NCI-H82 treated with DMSO at 0.1 percent for 48 hours (cell line): Measurements from ENCODE around the gene COL6A2.
"Not testable (repeated sequence)": the region's sequence is repeated elsewhere in the genome, so short reads cannot be mapped to it uniquely, and the experiment has no call there.

Source experiments
- DNase-seq: peaks from one replicate; lab custom pipeline; 2025; ENCODE audit not compliant: unreplicated experiment; lab: John Stamatoyannopoulos, UW

The COL6A2 gene

DNA sequence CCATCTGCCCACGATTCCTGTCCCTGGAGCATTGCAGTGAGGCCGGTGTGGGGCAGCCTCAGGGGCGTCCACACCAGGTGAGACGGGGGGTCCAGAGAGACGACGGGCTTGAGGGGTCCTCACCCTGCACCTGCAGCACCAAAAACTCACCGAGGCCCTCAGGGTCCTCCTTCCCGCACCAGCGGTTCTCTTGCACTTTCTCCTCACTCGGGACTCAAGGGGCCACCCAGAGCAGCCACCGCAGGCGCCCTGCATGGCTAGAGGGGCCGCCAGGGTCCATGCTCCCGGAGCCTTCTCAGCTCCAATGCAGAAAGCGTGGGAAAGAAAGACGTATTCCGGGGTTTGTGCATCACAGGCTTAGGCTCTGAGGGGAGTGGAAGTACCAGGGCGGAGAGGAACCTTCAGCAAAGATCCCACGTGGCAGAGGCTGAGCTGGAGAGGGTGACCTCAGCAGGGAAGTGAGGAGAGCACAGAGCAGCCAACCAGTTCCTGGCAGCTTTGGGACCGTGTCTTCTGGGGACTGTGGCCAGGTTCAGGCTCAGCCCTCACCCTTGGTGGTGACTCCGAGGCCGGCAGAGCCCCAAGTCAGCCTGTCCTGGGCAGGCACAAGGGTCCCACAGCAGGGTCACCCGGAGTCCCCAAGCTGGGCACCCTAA lies 19.5 kb upstream of the COL6A2 start:
- no peak for DNase-seq

DNA sequence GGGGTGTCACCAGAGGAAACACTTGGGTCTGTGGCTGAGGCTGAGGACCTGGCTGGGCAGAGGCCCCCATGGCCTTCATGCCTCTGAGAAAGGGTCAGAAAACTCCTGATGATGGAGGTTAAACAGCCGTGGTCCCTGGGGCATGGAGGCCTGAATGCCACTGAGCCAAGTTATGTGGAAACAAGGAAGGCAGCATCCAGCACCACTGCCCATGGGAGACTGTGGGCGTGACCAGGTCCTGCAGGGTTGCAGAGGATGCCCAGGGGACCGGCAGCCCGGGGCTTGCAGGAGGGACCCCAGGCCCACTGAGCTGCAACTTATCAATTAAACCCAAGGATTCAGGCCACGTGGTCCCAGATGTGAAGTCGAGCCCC lies 18.9 kb upstream of the COL6A2 start:
- no peak for DNase-seq

DNA sequence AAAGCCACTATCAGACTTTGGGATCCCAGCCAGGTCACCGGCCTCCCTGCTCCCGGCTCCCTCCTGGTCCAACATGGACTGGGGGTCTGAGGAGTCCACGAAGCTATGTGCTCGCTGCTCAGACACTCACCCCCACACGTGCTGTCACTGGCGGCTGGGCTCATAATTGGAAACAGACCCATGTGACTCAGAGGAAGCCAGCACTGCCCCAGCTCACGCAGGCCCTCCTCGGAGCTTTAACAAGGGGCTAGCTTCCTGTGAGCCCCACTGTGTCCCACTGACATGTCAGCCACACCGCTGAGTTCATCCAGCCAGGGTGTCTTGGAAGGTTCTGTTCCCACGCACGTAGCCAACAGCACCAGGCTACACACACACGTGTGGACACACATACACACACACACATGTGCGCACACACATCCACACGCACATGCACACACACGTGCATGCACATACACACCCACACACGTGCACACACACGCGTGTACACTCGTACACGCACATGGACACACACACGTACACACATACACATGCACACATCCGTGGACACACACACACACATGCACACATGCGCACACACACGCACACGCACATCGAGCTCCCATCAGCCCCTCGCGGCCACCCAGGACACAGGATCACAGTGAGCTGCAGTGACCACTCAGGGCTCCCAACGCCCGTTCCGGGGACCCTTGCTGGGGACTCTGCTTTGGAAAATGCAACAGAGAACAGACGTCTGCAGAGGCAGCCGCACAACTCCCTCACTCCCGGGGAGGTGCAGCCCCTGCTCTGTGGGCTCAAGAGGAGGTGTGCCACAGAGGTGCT lies 18.4 kb upstream of the COL6A2 start:
- no peak for DNase-seq

DNA sequence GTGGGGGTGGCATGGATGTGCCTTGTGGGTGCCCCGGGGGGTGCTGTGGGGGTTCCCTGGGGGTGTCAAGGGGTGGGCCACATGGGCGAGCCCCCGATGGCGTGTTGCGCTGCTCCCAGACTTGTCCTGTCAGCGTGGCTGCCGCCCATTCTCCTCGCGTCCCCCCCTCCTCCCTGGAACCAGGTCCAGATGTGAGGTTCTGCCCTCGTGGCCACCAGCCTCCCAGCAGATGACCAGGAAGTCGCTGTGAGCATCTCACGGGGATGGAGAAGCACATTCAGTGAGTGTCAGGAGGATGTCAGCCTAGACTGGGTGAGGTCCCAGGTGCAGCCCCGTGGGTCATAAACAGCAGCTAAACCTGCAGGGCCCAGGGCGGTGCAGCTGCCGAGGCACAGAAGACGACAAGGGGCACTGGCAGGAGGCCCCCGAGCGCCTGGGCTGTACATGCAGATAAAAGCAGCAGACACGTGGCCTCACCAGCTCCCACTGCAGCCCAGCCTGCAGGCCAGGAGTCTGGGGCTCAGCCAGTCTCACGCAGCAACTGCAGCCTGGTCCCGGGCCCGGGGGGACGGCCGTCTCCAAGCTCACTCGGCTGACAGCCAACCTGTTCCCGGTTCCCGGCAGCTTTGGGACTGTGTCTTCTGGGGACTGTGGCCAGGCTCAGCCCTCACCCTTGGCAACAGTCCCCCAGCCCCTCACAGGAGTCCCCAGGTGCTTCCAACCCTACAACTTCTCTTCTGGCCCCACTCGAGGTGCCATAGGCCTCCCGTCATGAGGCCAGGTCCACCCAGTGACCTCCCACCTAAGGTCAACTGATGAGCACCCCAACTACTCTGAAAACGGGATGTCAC lies 17.5 kb upstream of the COL6A2 start:
- DNase-seq = no peak

DNA sequence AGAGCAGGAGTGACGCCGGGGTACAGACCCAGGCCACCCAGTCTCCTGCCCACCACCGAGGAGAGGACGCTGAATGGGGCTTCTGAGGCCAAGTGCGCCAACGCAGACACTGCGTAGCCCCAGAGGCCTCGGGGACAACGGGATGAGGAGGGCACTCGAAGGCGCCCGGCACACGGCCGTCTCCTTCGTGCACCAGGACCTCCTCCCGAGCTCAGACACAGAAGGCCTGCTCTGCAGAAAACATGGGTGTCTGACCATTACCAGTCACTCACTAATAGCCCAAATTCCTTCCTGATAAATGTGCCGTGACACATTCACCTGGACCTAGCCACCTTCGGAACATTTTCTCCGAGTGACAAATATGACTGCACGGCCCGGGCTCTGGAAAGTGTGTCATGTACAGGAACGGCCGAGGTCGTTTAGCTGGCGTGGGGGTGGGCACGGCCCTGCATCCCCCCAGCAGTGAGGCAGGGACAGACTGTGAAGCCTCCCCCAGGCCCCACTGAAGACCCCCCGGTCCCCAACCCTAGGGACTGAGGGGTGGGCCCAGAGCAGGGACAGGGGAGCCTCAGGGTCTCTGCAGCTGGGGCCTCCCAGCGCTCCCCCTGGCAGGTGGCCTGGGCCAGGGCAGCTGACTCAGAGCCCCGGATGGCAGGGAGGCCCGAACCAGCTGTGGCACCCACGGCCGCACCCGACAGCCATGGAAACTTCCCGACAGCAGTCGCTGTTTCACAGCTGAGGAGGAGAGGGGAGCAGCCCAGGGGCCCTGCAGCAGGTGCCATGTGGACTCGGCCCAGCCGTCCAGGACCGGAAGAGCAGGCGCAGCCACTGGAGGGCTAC lies 16.7 kb upstream of the COL6A2 start:
- DNase-seq = no peak

DNA sequence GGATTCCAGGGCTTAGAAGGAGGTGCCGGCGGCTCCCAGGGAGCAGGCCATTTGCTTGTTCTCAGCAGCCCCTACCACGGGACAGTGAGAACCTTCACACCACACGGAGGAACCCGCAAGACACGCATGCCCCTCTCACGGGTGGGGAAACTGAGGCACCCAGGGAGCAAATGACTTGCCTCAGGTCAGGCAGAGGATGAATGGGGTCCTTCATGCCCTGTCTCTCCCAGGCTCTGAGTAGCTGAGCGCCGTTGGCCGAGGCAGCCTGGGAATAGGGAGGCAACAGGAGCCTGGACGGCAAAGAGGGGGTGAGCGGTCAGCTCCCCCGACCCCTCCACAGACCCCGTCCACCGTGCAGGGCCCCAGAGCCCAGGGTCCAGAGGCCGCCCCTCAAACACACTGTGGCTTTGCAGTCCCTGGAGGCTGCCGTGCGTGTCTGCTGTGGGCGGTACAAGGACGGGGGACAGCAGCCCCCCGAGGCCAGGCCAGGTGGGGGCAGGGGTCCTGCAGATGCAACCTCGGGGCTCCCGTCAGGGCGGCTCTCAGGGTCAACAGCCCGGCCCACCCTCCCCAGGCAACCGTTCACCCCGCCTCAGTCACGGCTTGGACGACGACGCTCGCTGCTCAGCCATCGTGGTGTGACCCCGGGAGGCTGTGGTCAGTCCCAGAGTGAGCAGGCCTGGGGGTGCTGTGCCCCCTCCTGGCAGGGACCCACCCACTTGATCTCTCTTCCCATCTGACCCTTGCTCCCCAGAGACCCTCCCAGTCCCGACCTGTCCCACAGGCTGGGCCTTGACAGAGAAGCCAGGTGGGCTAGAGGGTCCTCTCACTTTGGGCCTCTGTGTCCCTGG lies 15.8 kb upstream of the COL6A2 start:
- DNase-seq = no peak

DNA sequence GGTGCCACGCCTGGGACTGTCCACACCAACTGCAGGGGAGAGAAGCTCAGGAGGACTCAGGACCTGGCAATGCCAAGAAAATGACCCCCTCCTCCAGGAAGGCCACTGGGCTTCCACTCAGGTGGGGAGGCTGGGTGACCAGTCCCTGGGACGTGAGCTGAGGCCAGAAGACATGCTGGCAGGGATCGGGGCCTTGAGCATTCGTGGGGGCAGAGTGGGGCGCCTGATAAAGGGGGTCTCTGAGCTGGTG lies 15.3 kb upstream of the COL6A2 start:
- no peak for DNase-seq

DNA sequence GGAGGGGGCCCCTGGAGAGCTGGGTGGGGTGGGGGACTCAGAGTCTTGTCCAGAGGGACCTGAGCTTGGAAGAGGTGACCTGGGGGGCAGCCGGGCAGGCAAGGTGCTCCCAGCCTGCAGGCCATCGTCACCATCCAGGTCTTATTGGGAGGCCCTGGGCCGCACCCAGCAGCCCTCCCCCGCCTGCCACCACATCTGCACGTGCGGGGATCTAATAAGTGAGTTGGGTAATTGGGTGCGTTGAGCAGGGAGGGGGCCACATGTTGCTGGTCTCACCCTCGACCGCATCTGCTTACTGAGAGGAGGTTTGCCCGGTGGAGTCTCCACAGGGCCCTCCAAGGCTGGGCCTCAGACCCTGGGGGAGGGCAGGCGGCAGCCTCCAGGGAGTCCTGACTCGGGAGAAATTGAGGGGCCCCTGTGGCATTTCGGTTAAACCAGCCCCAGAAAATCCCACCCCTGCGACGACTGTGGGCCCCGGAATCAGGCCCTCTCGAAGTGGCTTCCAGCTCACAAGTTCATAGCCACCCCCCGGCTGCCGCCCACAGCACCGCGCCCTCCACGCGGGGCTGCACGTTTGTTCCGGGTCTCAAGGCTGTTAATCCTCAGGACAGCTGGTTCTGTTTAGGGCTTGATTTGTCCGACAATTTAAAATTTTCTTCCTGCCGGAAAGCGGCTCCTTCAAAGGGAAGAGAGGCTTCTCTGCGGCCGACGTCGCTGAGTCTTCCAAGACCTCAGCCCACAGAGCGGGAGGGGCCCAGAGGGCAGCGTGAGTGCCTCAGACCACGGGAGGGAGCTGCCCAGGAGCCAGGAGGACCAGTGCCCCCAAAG lies 14.7 kb upstream of the COL6A2 start:
- DNase-seq = no peak

DNA sequence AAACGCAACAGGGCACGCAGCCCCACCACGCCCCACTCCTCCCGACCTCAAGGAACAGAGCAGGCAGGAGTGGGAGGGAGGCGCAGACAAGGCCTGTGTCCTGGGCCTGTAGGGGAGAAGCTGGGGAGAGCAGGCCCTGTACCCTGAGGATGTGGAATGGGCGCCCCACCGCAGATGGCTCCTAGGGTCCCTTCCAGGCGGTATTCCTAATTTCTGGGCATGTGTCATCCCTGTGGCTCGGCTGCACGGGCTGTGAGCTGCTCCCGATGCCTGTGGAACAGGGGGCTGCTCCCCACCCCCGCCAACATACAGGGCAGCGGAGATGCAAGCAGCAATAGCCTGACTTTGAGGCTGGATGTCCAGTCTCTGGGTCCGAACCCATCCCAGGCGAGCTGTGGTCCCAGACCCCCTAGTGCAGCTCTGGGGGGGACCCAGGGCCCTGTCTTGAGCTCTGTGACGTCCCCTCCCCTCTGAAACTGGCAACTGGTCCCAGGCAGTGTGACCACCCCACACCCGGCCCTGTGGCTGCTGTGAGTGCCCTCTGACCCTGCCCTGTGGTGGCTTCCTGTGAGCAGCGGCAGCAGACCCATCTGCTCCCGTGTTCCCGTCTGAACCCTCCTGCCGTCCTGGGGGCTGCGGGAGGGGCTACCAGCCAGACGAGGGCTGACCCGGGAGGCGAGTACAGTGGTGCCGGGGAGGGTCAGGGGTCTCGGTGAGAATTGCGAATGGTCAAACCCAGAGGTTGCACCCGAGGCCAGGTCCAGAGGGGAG lies 13.9 kb upstream of the COL6A2 start:
- no peak for DNase-seq

DNA sequence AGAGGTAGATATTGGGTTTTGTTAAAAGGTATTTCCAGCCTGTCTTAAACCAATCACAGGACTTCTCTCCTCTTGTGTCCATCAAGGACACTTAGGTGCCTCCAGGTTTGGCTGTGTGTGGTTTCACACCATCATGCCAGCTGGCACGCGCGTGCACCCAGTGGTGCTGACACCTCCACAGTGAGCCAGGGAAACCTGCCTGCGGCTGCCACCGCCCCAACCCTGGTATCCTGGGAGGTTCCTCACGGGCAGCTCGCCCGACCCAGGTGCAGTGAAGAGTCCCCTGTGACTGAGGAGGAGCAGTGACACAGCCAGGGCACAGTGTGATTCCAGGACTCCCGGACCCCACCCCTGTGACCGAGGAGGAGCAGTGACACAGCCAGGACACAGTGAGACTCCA lies 13.2 kb upstream of the COL6A2 start:
- no peak for DNase-seq

DNA sequence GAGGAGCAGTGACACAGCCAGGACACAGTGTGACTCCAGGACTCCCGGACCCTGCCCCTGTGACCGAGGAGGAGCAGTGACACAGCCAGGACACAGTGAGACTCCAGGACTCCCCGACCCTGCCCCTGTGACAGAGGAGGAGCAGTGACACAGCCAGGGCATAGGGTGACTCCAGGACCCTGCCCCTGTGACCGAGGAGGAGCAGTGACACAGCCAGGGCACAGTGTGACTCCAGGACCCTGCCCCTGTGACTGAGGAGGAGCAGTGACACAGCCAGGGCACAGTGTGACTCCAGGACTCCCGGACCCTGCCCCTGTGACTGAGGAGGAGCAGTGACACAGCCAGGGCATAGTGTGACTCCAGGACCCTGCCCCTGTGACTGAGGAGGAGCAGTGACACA lies 12.7 kb upstream of the COL6A2 start:
- not testable (repeated sequence) for DNase-seq

DNA sequence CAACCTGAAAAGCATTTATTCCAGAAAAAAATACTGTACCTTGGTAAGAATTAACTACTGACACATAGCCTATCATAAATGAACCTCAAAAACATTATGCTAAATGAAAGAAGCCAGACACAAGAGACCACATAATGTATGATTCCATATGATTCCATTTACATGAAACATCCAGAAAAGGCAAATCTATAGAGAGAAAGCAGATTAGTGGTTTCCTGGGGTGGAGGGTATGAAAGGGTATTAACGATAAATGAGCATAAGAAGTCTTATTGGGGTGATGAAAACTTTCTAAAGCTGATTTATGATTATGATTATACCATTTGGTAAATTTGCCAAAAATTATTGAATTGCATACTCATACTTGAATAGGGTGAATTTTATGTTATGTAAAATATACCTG lies 10.3 kb upstream of the COL6A2 start:
- no peak for DNase-seq

DNA sequence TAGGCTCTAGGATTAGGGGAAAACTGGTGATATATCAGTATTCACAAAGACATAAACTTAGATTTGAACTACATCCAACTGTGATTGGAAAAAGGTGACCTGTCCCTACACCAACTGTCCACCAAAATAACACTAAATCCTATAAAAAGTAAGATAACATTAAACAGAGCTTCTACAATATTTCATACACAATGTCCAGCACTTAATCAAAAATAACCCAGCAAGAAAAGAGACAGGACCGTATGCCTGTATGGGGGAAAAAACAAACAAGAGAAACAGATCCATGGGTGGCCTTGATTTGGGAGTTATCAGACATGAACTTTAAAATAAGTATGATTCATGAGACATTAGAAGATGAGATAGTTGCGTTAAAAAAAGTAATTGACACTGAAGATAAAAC lies 9.7 kb upstream of the COL6A2 start:
- DNase-seq = no peak

DNA sequence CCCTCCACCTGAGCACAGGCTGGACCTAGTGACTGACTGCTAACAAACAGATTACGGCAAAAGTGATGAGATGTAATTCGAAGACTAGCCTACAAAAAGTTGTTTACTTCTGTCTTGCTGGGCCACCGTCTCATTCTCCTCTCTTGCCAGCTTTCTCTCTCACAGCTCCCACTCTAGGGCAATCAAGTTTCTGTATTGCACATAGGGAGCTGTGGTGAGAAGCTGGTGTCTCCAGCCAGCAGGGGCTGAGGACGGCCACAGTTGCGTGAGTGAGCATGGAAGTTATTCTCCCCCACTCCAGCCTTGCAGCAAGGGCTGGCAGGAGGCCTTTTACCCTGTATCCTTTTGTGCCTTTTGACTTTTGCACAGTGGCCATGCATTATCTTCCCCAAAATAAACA lies 8.6 kb upstream of the COL6A2 start:
- DNase-seq = no peak

DNA sequence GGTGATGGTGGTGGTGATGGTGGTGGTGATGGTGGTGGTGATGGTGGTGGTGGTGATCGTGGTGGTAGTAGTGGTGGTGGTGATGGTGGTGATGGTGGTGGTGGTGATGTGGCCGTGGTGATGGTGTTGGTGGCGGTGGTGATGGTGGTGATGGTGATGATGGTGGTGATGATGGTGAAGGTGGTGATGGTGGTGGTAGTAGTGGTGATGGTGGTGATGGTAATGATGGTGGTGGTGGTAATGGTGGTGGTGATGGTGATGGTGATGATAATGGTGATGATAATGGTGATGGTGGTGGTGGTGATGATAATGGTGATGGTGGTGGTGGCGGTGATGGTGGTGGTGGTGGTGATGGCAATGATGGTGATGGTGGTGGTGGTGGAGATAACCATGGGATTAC lies 6.8 kb upstream of the COL6A2 start:
- no peak for DNase-seq

DNA sequence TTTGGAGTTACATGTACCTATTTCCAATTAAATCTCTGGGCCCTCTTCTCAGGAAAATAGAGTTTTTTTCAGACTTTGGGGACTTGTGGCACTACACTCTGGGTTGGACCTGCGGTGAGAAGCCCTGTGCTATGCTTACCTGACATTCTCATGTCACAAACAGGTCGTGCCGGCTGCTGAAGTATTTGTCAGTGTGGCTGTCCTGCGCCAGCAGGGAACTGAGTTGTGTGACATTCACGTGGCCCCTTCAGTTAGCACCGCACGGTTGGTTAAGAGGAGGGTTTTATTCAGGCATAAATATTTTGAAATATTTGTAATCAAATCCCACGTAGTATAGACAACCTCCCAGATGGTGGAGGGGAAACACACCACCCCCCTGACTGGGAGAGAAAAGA lies 6.3 kb upstream of the COL6A2 start:
- no peak for DNase-seq

DNA sequence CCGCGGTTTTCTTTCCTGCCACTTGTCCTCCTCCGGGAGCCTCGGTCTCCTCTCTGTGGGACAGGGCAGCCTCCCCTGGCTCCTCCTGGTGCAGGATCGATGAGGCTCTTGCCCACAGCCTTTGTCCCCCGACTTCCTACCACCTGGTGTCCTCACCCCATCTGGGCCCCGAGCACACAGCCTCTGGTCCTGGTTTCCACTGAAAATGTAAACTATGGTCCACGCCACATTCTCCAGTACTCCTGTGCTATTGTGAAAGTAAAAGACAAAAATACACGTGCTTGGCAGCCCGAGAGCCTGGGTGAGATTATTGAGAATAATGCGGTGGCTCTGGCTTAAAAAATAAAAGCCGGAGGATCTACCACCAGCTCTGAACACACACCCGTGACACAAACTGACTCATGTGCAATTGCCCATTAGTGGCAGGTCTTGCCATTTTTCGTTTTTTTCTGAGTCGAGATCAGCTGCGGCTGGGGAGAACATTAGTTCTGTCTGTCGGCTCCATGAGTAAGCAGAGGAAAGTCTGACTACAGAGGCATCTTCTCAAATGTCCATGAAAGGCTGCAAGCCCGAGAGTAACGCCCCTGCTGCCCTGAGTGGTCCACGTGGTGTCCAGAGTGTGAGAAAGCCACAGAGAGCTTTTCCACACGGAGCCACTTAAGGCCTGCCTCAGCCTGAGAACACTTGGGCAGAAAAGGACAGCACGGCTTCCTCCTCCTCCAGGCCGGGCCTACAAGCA lies 5.7 kb upstream of the COL6A2 start:
- DNase-seq = no peak
